ENCODE results near the gene GRK3.

DNA sequence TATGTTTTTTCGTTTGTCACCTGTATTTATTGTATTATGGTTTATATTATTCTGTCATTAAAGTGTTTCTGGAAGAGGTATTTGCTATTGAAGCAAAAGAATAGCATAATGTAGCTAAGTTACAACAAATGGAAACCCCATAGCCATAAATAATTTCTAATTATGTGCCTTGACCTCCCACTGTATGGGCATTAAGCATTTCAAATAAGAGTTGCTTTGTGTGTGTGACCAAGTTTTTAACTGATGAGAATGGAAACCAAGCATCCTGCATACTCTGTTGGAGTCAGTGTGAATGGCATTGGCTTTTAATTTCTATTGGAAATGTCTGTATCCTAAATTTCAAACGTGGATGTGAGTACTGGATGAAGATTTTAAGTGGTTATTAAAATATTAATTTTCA, 115.6 kb downstream of the GRK3 start:
- TF ChIP-seq, protein P1, sequence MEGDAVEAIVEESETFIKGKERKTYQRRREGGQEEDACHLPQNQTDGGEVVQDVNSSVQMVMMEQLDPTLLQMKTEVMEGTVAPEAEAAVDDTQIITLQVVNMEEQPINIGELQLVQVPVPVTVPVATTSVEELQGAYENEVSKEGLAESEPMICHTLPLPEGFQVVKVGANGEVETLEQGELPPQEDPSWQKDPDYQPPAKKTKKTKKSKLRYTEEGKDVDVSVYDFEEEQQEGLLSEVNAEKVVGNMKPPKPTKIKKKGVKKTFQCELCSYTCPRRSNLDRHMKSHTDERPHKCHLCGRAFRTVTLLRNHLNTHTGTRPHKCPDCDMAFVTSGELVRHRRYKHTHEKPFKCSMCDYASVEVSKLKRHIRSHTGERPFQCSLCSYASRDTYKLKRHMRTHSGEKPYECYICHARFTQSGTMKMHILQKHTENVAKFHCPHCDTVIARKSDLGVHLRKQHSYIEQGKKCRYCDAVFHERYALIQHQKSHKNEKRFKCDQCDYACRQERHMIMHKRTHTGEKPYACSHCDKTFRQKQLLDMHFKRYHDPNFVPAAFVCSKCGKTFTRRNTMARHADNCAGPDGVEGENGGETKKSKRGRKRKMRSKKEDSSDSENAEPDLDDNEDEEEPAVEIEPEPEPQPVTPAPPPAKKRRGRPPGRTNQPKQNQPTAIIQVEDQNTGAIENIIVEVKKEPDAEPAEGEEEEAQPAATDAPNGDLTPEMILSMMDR (IDR thresholded peaks at IDR 0.05; ENCODE audit: low read depth, low read length, poor library complexity, severe bottlenecking), result no peak
- no peak for TF ChIP-seq EZH2phosphoT487 (IDR thresholded peaks at IDR 0.05; ENCODE audit: borderline replicate concordance, low read length)

Data from DOHH2 (cell line).